ENCODE results near the gene KDM4C.

- TF ChIP-seq POLR2A (IDR thresholded peaks at IDR 0.05) (no peak), POLR2AphosphoS5 (IDR thresholded peaks at IDR 0.05) (no peak)
- TF ChIP-seq, protein P1, sequence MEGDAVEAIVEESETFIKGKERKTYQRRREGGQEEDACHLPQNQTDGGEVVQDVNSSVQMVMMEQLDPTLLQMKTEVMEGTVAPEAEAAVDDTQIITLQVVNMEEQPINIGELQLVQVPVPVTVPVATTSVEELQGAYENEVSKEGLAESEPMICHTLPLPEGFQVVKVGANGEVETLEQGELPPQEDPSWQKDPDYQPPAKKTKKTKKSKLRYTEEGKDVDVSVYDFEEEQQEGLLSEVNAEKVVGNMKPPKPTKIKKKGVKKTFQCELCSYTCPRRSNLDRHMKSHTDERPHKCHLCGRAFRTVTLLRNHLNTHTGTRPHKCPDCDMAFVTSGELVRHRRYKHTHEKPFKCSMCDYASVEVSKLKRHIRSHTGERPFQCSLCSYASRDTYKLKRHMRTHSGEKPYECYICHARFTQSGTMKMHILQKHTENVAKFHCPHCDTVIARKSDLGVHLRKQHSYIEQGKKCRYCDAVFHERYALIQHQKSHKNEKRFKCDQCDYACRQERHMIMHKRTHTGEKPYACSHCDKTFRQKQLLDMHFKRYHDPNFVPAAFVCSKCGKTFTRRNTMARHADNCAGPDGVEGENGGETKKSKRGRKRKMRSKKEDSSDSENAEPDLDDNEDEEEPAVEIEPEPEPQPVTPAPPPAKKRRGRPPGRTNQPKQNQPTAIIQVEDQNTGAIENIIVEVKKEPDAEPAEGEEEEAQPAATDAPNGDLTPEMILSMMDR (IDR thresholded peaks at IDR 0.05 in 8 of 11, conservative IDR thresholded peaks at IDR 0.05 in 3 of 11): no peak
These were observed 331.8 kb downstream of the KDM4C start for GRCh38 chr9:7089406-7090193.
